ENCODE measurements around the gene CDH22.
A peak's percentile ranks its signal among the peaks of the same experiment; 100 is the strongest.

The CDH22 gene

GRCh38 chr20:46312945-46313861, 4.9 kb upstream of the CDH22 start:
- Histone ChIP-seq H4K20me1 (ENCODE audit: insufficient read depth, low read length) (peaks cover 5% of the 10 kb centered on the region; the same call in 1 of the 2 replicates), H3K4me1 (ENCODE audit: insufficient read depth, low read length) (no peaks in the 10 kb centered on the region), H3K79me2 (ENCODE audit: insufficient read depth, low read length) (no peaks in the 10 kb centered on the region), H3K4me2 (ENCODE audit: insufficient read depth, low read length) (no peak overlapping the region), H3K27me3 (ENCODE audit: insufficient read depth, low read length, poor library complexity) (peaks cover 5% of the 10 kb centered on the region), H3K9me3 (ENCODE audit: insufficient read depth, low read length, severe bottlenecking) (no peaks in the 10 kb centered on the region), H3K4me3 (ENCODE audit: low read depth in 1 of 2, low read length in 2 of 2) (no peak overlapping the region), H3K27ac (ENCODE audit: low read length) (no peak overlapping the region), H2AFZ (ENCODE audit: low read depth, low read length) (no peak overlapping the region), H3K9ac (ENCODE audit: low read depth, low read length) (no peak overlapping the region), H3K36me3 (ENCODE audit: insufficient read depth, low read length) (no peaks in the 10 kb centered on the region)
- no peak for DNase-seq
- TF ChIP-seq EZH2 (IDR thresholded peaks at IDR 0.05; ENCODE audit: borderline replicate concordance, low read depth, low read length, severe bottlenecking): no peak
- no peak for TF ChIP-seq CTCF (IDR thresholded peaks at IDR 0.05; ENCODE audit: borderline replicate concordance, extremely low read depth, low read length, poor library complexity, severe bottlenecking)
- no peak for ATAC-seq (ENCODE audit: insufficient read depth, low read depth)

- H3K27me3 ChIP-seq (ENCODE audit: insufficient read depth, low read length, poor library complexity): peaks cover 5% of the 10 kb centered on the region
- no peaks in the 10 kb centered on the region for H3K36me3 ChIP-seq (ENCODE audit: insufficient read depth, low read length)
- no peak for TF ChIP-seq EZH2 (IDR thresholded peaks at IDR 0.05; ENCODE audit: borderline replicate concordance, low read depth, low read length, severe bottlenecking)
- TF ChIP-seq CTCF (IDR thresholded peaks at IDR 0.05; ENCODE audit: borderline replicate concordance, extremely low read depth, low read length, poor library complexity, severe bottlenecking): no peak
- no peak overlapping the region for H3K4me2 ChIP-seq (ENCODE audit: insufficient read depth, low read length)
- H2AFZ ChIP-seq (ENCODE audit: low read depth, low read length): no peak overlapping the region
- no peaks in the 10 kb centered on the region for H3K9me3 ChIP-seq (ENCODE audit: insufficient read depth, low read length, severe bottlenecking)
- DNase-seq (no peak), ATAC-seq (ENCODE audit: insufficient read depth, low read depth) (no peak)
- H3K79me2 ChIP-seq (ENCODE audit: insufficient read depth, low read length): no peaks in the 10 kb centered on the region
- H3K9ac ChIP-seq (ENCODE audit: low read depth, low read length): no peak overlapping the region
- H3K4me3 ChIP-seq (ENCODE audit: low read depth in 1 of 2, low read length in 2 of 2): no peak overlapping the region
- no peaks in the 10 kb centered on the region for H3K4me1 ChIP-seq (ENCODE audit: insufficient read depth, low read length)
- H4K20me1 ChIP-seq (ENCODE audit: insufficient read depth, low read length): peaks cover 5% of the 10 kb centered on the region; the same call in 1 of the 2 replicates
- H3K27ac ChIP-seq (ENCODE audit: low read length): no peak overlapping the region
These were observed 4.0 kb upstream of the CDH22 start for GRCh38 chr20:46312075-46312944.

GRCh38 chr20:46311719-46312074, 3.4 kb upstream of the CDH22 start:
- no peak overlapping the region for H3K9ac ChIP-seq (ENCODE audit: low read depth, low read length)
- H4K20me1 ChIP-seq (ENCODE audit: insufficient read depth, low read length): peaks cover 5% of the 10 kb centered on the region
- DNase-seq (no peak), ATAC-seq (ENCODE audit: insufficient read depth, low read depth) (0 out of 3 replicates have a peak, but pooled peaks have one; percentile 29)
- H3K27me3 ChIP-seq (ENCODE audit: insufficient read depth, low read length, poor library complexity): peaks cover 5% of the 10 kb centered on the region
- TF ChIP-seq EZH2 (IDR thresholded peaks at IDR 0.05; ENCODE audit: borderline replicate concordance, low read depth, low read length, severe bottlenecking) (no peak), CTCF (IDR thresholded peaks at IDR 0.05; ENCODE audit: borderline replicate concordance, extremely low read depth, low read length, poor library complexity, severe bottlenecking) (no peak)
- H3K27ac ChIP-seq (ENCODE audit: low read length): no peak overlapping the region
- H2AFZ ChIP-seq (ENCODE audit: low read depth, low read length): no peak overlapping the region
- H3K79me2 ChIP-seq (ENCODE audit: insufficient read depth, low read length): no peaks in the 10 kb centered on the region
- no peaks in the 10 kb centered on the region for H3K36me3 ChIP-seq (ENCODE audit: insufficient read depth, low read length)
- H3K4me2 ChIP-seq (ENCODE audit: insufficient read depth, low read length): no peak overlapping the region
- no peaks in the 10 kb centered on the region for H3K4me1 ChIP-seq (ENCODE audit: insufficient read depth, low read length)
- H3K4me3 ChIP-seq (ENCODE audit: low read depth in 1 of 2, low read length in 2 of 2): no peak overlapping the region
- no peaks in the 10 kb centered on the region for H3K9me3 ChIP-seq (ENCODE audit: insufficient read depth, low read length, severe bottlenecking)

Measured in DND-41 (cell line).